ENCODE measurements around the gene SLC8A1.

DNA sequence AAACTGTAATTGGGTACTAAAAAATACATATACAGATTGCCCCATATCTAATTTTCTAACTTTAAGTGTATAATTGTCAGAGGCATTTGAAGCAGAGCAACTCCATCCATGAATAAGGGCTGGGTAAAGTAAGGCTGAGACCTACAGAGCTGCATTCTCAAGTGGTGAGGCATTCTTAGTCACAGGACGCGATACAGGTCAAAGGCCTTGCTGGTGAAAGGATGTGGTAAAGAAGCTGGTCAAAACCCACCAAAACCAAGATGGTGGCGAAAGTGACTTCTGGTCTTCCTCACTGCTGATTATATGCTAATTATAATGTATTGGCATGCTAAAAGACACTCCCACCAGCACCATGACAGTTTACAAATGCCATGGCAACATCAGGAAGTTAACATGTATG is 50.0 kb downstream of the SLC8A1 start:
- TF ChIP-seq, protein P1, sequence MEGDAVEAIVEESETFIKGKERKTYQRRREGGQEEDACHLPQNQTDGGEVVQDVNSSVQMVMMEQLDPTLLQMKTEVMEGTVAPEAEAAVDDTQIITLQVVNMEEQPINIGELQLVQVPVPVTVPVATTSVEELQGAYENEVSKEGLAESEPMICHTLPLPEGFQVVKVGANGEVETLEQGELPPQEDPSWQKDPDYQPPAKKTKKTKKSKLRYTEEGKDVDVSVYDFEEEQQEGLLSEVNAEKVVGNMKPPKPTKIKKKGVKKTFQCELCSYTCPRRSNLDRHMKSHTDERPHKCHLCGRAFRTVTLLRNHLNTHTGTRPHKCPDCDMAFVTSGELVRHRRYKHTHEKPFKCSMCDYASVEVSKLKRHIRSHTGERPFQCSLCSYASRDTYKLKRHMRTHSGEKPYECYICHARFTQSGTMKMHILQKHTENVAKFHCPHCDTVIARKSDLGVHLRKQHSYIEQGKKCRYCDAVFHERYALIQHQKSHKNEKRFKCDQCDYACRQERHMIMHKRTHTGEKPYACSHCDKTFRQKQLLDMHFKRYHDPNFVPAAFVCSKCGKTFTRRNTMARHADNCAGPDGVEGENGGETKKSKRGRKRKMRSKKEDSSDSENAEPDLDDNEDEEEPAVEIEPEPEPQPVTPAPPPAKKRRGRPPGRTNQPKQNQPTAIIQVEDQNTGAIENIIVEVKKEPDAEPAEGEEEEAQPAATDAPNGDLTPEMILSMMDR (IDR thresholded peaks at IDR 0.05): no peak
- no peak for TF ChIP-seq EZH2 (IDR thresholded peaks at IDR 0.05)
- TF ChIP-seq EZH2phosphoT487 (IDR thresholded peaks at IDR 0.05): no peak

Measured in neural progenitor cell (in vitro differentiated cells).